A549 (cell line): ENCODE results near the gene MOCOS. TPM values are rescaled to one million over a fixed set of nuclear protein-coding genes. Genes with fewer than 3 reads are reported as not detected.

Experiments
- ATAC-seq, 2 experiments: fragments of 200-7000 bp in 1 of 2; fragments of >200 bp in 1 of 2; cut with Nextera tagmentation in 1 of 2; cut with Tn5 transposase in 1 of 2; 3 replicates each; pipeline versions ENCODE4 v1.8.0 to v1.9.1; 2018 to 2020; ENCODE audit warnings: mild to moderate bottlenecking in 1 of 2, moderate library complexity in 1 of 2
- CTCF ChIA-PET: fragments of 300-600 bp; sonication (Branson Sonifier 250); formaldehyde crosslinking; extraction: SDS; loops from one replicate; lab custom pipeline; 2021; ENCODE audit warnings: antibody characterized with exemption, inconsistent platforms; lab: Yijun Ruan, JAX
- POLR2A ChIA-PET: fragments of 350-600 bp; formaldehyde crosslinking; extraction: SDS; loops from one replicate; lab custom pipeline; 2021; ENCODE audit warnings: antibody characterized with exemption, inconsistent platforms; lab: Yijun Ruan, JAX
- DNase-seq, 2 experiments: peaks; one replicate each; pipeline versions ENCODE4 v3.0.0 to v3.0.0-alpha.2; 2011 to 2016; ENCODE audit warnings: low read depth in 1 of 2, low spot score in 1 of 2
- FAIRE-seq: peaks from 2 replicates; lab custom pipeline; 2011; peaks lifted over from hg19 to GRCh38; lab: Jason Lieb, UNC
- H3K27ac ChIP-seq, 2 experiments: fragments of >200 bp; sonication (Bioruptor Twin); formaldehyde crosslinking; 3 replicates each; pipeline ENCODE4 v1.5.1; 2016 to 2017
- H3K4me1 ChIP-seq: fragments of >200 bp; sonication (Bioruptor Twin); formaldehyde crosslinking; 3 replicates; pipeline ENCODE4 v1.6.1; 2016
- H3K4me2 ChIP-seq: fragments of >200 bp; sonication (Bioruptor Twin); formaldehyde crosslinking; 3 replicates; pipeline ENCODE4 v1.6.1; 2016
- H3K4me3 ChIP-seq: fragments of >200 bp; sonication (Bioruptor Twin); formaldehyde crosslinking; 3 replicates; pipeline ENCODE4 v1.5.1; 2016
- H3K9me3 ChIP-seq: fragments of >200 bp; sonication (Bioruptor Twin); formaldehyde crosslinking; 3 replicates; pipeline ENCODE4 v1.6.1; 2016
- CEBPB ChIP-seq, 2 experiments: fragments of >200 bp in 1 of 2; sonication (Bioruptor Twin) in 1 of 2; formaldehyde crosslinking in 1 of 2; IDR thresholded peaks; 2 replicates each; pipeline ENCODE4 v1.6.1; 2012 to 2016
- CTCF ChIP-seq: fragments of >200 bp; sonication (Bioruptor Twin); formaldehyde crosslinking; IDR thresholded peaks from 3 replicates; pipeline ENCODE4 v1.5.1; 2016
- EHMT2 ChIP-seq: fragments of 200-600 bp; sonication (generic); IDR thresholded peaks from 2 replicates; pipeline ENCODE4 v1.6.1; 2016; ENCODE audit warnings: antibody characterized with exemption, low read depth, mild to moderate bottlenecking, moderate library complexity
- ELK1 ChIP-seq: fragments of 150-350 bp; IDR thresholded peaks from 2 replicates; pipeline ENCODE4 v1.6.1; 2014; ENCODE audit warnings: low read depth, mild to moderate bottlenecking, low read length
- HMGXB4 ChIP-seq: fragments of 250-450 bp; sonication (Bioruptor Pico); IDR thresholded peaks from 2 replicates; pipeline ENCODE4 v1.5.0; 2021; ENCODE audit warnings: mild to moderate bottlenecking, moderate library complexity, borderline replicate concordance
- HOXA7 ChIP-seq: fragments of 250-450 bp; sonication (Bioruptor Pico); IDR thresholded peaks from 2 replicates; pipeline ENCODE4 v1.5.0; 2020; ENCODE audit warnings: mild to moderate bottlenecking, moderate library complexity
- NFE2L2 ChIP-seq: fragments of 150-350 bp; conservative IDR thresholded peaks from 2 replicates; pipeline ENCODE4 v1.6.1; 2014; ENCODE audit warnings: low read length
- USF2 ChIP-seq: fragments of 450-650 bp; IDR thresholded peaks from 2 replicates; pipeline ENCODE4 v1.6.1; 2014; ENCODE audit warnings: antibody characterized with exemption
- WGBS: methylation state at CpG from one replicate; pipeline ENCODE4 v1.1.6; 2017; ENCODE audit errors: missing lambda C conversion rate; 5-methylcytosine and 5-hydroxymethylcytosine counted together
- polyA plus RNA-seq, 4 experiments: library from polyadenylated mRNA; depleted of rRNA in 3 of 4; stranded (reverse); fragments of >200 nt; fragmentation: RNase III in 1 of 4; extraction: RNeasy Plus Mini Kit Qiagen cat#74134 plus additional on column Dnase treatment in 1 of 4; gene quantifications; 2 replicates in 3 of 4; 3 replicates in 1 of 4; pipeline ENCODE4 v1.2.3, GENCODE V29; 2011 to 2017

MOCOS gene
- polyA plus RNA-seq, 2 of the 4 experiments (the other 2 are of a cell fraction) = 2.7 to 8.1 TPM

- TF ChIP-seq CTCF (no peak), HMGXB4 (CRISPR knock-in tag) (no peak), HOXA7 (CRISPR knock-in tag) (no peak), EHMT2 (no peak)
- TF ChIP-seq, all 56 proteins: peak for 0
These were observed 77.0 kb downstream of the MOCOS start (continued) for GRCh38 chr18:36264283-36264682.

GRCh38 chr18:36265015-36265414 lies 77.7 kb downstream of the MOCOS start:
- CTCF ChIA-PET = no interaction called here
- TF ChIP-seq NFE2L2 = no peak
- TF ChIP-seq, all 56 proteins: peak for 0
- POLR2A ChIA-PET = no interaction called here
- FAIRE-seq (no peak), DNase-seq (no peak), ATAC-seq (no peak)
- H3K4me2 ChIP-seq = no peak overlapping the region
- no peak overlapping the region for H3K27ac ChIP-seq
- H3K4me3 ChIP-seq = no peak overlapping the region
- H3K9me3 ChIP-seq = no peaks in the 10 kb centered on the region
- WGBS = 77% methylated on average over 5 of the region's 5 CpGs
- no peaks in the 10 kb centered on the region for H3K4me1 ChIP-seq

GRCh38 chr18:36269157-36269556 lies 81.9 kb downstream of the MOCOS start:
- FAIRE-seq = no peak
- Histone ChIP-seq H3K27ac (no peak overlapping the region), H3K4me3 (no peak overlapping the region), H3K9me3 (no peaks in the 10 kb centered on the region), H3K4me1 (no peaks in the 10 kb centered on the region), H3K4me2 (no peak overlapping the region)
- DNase-seq = no peak
- ChIA-PET CTCF (interaction anchor here (1.0 kb wide), 1 partner anchor 15 kb away, joined by 3 read pairs; no protein-coding TSS in a partner anchor), POLR2A (no interaction called here)
- 70% methylated on average over 2 of the region's 4 CpGs for WGBS
- no peak for ATAC-seq
- TF ChIP-seq CEBPB (IDR thresholded peaks at IDR 0.05) = no peak
- TF ChIP-seq USF2 = no peak

GRCh38 chr18:36271153-36271552 lies 83.9 kb downstream of the MOCOS start:
- H3K4me2 ChIP-seq = no peak overlapping the region
- POLR2A ChIA-PET = no interaction called here
- H3K9me3 ChIP-seq = no peaks in the 10 kb centered on the region
- H3K27ac ChIP-seq = no peak overlapping the region
- CTCF ChIA-PET = interaction anchor here (1.5 kb wide), 1 partner anchor 10 kb away, joined by 3 read pairs; no protein-coding TSS in a partner anchor
- ATAC-seq (no peak), FAIRE-seq (no peak), DNase-seq (no peak)
- TF ChIP-seq EHMT2 = no peak
- no peak overlapping the region for H3K4me3 ChIP-seq
- no peaks in the 10 kb centered on the region for H3K4me1 ChIP-seq

- TF ChIP-seq ELK1 = no peak
- no peak overlapping the region for H3K27ac ChIP-seq
- no peak overlapping the region for H3K4me2 ChIP-seq
- DNase-seq = no peak
- CTCF ChIA-PET = interaction anchor here (0.6 to 1.7 kb wide), 2 partner anchors 11 to 203 kb away, joined by 3 to 5 read pairs; no protein-coding TSS in a partner anchor
- H3K9me3 ChIP-seq = no peaks in the 10 kb centered on the region
- ATAC-seq = no peak
- 92% methylated on average over 8 of the region's 8 CpGs for WGBS
- no peaks in the 10 kb centered on the region for H3K4me1 ChIP-seq
- no peak overlapping the region for H3K4me3 ChIP-seq
- no peak for FAIRE-seq
- POLR2A ChIA-PET = no interaction called here
These were observed 86.0 kb downstream of the MOCOS start for GRCh38 chr18:36273347-36273746.
